GM21576 (cell line): ENCODE results near the gene C2orf76.
"Not testable (repeated sequence)": the region's sequence is repeated elsewhere in the genome, so short reads cannot be mapped to it uniquely, and the experiment has no call there.

ENCODE experiments used
- ATAC-seq: cut with Tn5 transposase; IDR thresholded peaks from one replicate; pipeline ENCODE4 v1.9.1; 2021; ENCODE audit warnings: mild to moderate bottlenecking, moderate library complexity; ENCODE audit not compliant: unreplicated experiment

C2orf76 gene

DNA sequence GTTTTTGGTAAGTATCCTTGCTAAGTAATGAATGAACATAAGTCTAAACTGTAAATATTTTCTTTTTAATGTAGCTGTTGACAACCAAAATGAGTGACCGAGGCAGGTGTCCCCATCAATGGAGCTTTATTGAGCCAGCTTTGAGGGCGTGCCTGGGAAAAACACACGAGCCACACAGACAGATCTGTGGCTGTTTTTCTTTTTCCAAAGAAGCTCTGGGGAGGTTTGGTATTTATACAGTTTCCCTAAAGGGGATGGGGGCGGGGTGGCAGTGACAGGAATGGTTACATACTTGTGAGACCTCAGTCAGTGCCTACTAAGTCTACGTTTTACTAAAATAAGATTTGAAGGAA, 11.3 kb upstream of the C2orf76 start:
- no peak for ATAC-seq

GRCh38 chr2:119377294-119377992, 10.8 kb upstream of the C2orf76 start:
- no peak for ATAC-seq

GRCh38 chr2:119376810-119377209, 10.2 kb upstream of the C2orf76 start:
- ATAC-seq, result no peak

DNA sequence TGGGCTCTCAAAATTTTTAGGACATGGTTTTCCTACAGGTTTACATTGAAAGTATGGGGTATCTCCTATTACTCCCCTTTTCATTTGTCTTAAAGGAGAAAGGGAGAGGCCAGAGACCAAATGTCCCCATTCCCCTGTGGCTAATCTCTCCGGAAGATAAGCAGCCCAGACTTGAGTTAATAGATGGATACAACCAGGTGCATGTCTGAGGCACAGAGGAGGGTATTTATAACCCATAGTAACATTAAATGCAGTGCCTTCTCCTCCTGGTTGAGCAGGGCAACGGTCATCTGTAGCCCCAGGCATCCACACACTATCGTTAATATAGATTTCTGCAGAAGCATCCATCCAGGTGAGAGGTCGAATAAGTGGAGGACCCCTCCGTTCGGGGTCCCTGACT, 9.8 kb upstream of the C2orf76 start:
- ATAC-seq, result not testable (repeated sequence)

DNA sequence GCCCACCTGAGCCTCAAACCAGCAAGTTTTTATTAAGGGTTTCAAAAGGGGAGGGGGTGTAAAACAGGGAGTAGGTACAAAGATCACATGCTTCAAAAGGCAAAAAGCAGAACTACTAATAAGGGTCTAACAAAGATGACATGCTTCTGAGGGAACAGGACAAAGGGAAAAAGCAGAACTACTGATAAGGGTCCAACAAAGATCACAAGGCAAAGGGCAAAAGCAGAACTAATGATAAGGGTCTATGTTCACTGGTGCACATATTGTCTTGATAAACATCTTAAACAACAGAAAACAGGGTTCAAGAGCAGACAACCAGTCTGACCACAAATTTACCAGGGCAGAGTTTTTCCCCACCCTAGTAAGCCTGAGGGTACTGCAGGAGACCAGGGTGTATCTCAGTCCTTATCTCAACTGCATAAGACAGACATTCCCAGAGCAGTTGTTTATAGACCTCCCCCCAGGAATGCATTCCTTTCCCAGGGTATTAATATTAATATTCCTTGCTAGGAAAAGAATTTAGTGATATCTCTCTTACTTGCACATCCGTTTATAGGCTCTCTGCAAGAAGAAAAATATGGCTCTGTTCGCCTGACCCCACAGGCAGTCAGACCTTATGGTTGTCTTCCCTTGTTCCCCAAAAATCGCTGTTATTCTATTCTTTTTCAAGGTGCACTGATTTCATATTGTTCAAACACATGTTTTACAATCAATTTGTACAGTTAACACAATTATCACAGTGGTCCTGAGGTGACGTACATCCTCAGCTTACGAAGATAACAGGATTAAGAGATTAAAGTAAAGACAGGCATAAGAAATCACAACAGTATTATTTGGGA, 7.5 kb upstream of the C2orf76 start:
- not testable (repeated sequence) for ATAC-seq

GRCh38 chr2:119372778-119373568, 6.3 kb upstream of the C2orf76 start:
- ATAC-seq, result no peak

DNA sequence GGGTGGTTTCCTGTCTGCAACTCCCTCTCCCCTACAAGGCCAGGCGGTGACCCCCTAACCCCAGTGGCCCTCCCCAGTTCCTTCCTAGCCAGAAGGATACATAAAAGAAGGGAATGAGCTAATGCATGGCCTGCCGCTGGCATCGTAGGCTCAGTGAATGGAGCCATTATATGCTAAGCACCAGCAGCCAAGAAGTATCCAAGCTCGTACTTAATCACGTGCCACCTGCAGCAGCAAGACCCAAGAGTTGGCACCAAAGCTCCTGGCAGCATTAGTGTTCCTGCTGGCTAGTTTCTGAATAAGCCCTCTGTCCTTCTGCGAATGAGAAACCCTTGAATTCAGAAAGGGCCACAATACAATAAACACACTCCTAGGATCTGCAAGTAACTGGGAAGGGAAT, 4.5 kb upstream of the C2orf76 start:
- ATAC-seq, result no peak

DNA sequence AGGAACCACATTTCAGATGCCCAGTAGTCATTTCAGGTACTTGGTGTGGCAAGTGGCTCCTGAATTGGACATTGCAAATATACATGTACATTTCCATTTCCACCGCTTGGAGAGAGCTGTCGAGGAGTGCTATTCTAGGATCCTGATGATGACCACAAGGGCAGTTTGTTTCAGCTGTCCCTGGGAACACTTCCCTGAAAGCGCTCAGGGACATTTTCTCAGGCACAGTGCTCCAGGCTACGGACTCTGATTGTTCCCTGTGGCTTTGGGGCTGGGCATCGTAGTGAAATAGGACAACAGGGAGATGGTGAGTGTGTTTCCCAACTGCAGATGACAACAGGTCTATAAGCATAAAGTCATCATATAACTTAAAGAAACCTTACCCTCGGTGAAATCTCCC, 3.2 kb upstream of the C2orf76 start:
- ATAC-seq, result no peak

DNA sequence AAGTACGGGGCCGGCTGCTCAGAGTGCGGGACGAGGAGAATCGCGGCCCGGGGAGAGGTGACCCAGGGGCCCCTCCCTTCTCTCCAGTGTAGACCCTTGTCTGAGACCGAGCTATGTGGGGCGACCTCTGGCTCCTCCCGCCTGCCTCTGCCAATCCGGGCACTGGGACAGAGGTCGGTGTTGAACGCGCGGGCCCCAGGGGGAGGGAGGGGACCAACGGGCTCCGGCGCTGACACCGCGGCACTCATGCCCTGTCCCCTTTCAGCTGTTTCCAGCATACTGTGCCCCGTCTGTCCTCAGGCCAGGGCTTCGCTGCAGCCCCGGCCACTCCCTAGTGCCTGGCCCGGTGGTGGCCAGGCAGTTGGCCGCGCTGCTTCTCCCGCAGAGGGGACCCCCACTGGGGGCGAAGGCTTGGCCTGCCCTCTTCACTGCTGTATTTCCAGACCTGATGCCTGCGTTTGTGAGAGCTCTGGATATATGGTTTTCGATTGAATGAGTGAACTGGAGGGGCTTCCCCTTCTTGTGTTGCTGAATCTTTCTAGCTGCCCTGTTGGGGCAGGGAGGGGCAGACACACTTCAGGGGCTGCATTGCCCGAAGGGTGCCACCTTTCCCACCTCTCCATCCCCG, 952 bp upstream of the C2orf76 start:
- ATAC-seq, result peak; percentile 29

DNA sequence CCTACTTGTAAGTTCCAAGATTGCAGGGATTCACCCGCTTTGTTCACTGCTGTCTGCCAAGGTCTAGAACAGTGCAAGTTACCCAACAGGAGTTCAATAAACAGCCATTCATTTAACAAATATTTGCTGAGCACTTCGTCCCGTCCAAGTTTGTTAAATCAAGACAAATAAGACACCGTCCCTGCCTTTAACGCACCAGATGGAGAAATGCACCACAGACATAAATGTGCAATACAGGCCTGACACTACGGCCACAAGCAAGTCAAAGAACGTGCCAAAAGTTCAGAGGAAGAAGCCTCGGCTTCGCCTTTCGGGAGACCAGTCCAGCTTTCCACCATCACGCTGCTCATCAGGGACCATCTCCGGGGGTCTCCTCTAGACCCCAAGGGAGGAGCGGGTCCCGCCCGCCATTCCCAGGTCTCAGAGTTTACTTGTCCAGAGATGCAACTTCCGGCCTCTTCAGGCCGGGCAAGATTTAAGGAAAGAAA, 429 bp downstream of the C2orf76 start:
- peak; percentile 5 for ATAC-seq

GRCh38 chr2:119365436-119365835, 1.2 kb downstream of the C2orf76 start:
- no peak for ATAC-seq

DNA sequence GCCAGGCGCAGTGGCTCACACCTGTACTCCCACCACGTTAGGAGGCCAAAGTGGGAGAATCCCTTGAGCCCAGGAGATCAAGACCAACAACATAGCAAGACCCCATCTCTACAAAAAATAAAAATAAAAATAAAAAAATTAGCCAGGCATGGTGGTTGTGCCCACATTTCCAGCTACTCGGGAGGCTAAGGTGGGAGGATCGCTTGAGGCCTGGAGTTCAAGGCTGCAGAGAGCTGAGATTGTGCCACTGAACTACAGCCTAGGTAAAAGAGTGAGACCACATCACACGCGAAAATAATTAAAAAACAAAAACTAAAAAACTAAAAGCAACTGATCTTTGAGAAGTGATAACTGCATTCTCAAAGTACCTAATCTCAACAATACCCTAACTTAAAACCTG, 1.8 kb downstream of the C2orf76 start:
- no peak for ATAC-seq

DNA sequence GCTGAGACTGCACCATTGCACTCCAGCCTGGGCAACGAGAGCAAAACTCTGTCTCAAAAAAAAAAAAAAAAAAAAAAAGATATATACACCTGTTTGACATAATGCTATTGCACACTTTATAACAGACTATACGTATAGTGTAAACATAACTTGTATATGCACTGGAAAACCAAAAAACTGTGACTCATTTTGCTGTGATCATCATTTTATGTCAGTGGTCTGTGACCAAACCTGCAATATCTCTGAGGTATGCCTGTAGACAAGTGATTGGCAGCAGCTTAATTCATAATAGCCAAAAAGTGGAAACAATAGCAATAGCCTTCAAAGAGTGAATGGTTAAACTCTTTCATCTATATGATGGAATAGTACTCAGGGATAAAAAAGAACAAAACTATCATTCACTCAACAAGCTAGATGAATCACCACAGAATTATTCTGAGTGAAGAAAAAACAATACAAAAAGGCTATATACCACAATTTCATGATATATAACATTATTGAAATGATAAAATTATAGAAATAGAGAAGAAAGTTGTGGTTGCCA, 6.1 kb downstream of the C2orf76 start:
- no peak for ATAC-seq

- ATAC-seq, result no peak
Observed at GRCh38 chr2:119359774-119360173, 6.9 kb downstream of the C2orf76 start.

DNA sequence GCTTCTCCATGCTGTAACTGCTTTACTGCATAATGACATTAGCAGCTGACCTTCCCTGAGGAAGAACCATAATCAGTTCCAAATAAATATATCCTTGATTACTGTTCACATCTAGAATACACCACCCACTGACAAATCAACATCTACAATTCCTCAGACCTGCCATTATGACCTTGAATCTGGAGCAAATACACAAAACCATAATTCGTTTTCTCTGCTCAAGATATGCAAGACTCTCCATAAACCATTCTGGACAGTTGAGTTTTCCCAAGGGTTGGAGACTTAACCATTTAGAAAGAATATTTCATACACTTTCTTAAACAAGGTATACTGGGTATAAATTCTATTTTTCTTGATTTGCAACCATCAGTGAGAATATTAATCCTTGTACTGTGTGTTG, 11.8 kb downstream of the C2orf76 start:
- no peak for ATAC-seq

- ATAC-seq, result peak; percentile 97
Observed at GRCh38 chr2:119352357-119352756, 14.3 kb downstream of the C2orf76 start.

DNA sequence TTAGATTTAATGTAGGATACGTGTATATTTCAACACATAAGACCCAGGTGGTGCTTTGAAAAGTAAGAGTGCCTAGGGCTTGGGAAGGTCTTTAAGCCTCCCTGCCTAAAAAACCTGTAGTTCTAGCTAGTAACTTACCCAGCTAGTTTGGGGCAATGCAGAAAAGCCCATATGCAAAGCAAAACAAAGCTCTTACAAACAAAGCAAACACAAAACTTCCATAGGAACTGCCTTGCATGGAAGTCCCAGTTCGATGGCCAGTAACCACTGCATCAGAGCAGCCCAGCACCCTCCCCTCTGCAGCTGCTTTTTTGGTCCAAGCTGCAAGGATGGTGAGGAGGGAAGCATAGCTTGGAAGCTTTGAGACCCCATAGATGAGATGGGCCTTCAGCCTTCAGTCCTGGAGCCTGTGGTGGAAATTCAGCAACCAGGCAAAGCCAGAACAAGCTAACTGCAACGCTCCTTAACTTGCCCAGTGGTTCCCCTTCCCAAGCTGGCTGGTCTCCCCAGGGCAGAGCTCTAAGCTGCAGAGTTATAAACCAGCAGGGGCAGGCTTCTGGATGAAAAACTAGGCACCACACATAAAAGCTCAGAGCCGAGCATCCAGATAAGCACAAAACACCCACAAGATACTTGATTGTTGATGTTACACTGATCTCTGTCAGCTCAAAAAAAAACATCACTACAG, 16.2 kb downstream of the C2orf76 start:
- no peak for ATAC-seq

- ATAC-seq, result no peak
Observed at GRCh38 chr2:119349289-119349688, 17.3 kb downstream of the C2orf76 start.

- ATAC-seq, result no peak
Observed at GRCh38 chr2:119341684-119342083, 24.9 kb downstream of the C2orf76 start.

DNA sequence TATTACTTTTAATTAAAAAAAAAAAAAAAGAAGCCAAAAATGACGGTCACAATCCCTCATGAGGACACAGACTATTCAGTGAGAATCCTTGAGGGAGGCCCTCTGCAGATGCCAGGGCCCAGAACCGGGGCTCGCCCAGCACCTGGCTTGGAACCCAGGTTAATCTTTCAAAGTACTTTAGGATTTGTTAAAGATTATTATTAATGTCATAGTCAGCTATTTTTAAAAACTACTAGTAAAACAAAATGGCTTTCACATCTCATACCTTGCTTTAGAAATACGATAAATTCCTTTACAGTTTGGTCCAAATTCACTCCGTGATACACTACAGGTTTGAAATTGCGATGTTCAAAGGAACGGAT, 27.1 kb downstream of the C2orf76 start:
- ATAC-seq, result no peak
